Liver (tissue), 3 donors: ENCODE measurements around the gene USP11.

Source experiments
- CTCF ChIP-seq: fragments of 150-350 bp; IDR thresholded peaks from 2 replicates; pipeline ENCODE4 v1.5.1; 2017; ENCODE audit warnings: improper control_type of control experiment, low read depth, low read length; ENCODE audit not compliant: missing input control
- JUND ChIP-seq, 2 donors: IDR thresholded peaks; 2 replicates each; pipeline ENCODE4 v1.6.1; 2016; ENCODE audit warnings: antibody characterized with exemption in 2 of 2
- REST ChIP-seq: IDR thresholded peaks from 2 replicates; pipeline ENCODE4 v1.6.1; 2016; ENCODE audit warnings: antibody characterized with exemption, mild to moderate bottlenecking
- SP1 ChIP-seq: IDR thresholded peaks from 2 replicates; pipeline ENCODE4 v1.6.1; 2018; ENCODE audit warnings: antibody characterized with exemption, mild to moderate bottlenecking
- TAF1 ChIP-seq: conservative IDR thresholded peaks from 2 replicates; pipeline ENCODE4 v1.6.1; 2016; ENCODE audit warnings: antibody characterized with exemption, mild to moderate bottlenecking
- donor health status: healthy.
- donor health status: healthy.

DNA sequence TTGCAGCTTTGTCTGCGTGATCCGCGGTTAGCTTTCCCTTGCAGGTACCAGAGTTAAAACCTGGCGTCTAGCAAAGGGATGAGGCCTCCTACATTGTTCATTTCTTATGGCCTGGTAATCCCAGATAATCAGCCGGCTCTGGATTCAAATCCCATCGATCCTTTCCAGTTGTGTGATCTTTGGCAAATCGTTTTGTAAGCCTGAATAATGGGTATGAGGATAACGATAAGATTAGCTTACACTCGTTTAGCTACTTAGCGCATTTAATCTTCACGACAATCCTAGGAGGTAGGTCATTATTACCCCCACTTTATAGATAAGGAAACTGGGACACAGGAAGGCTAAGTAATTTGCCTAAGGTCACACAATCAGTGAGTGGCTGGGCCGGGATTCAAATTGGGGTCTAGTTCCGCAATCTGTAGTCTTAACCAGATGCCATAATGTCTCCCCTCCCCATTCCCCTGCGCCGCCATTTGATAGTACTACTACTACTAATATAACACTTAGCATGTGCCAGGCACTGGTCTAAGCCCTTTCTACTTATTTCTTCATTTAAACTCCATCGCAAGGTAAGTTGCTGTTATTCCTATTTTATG, 40.9 kb upstream of the USP11 start:
- no peak for TF ChIP-seq CTCF
- no peak for TF ChIP-seq SP1
- no peak for TF ChIP-seq REST
- TF ChIP-seq TAF1 = no peak
- TF ChIP-seq JUND (IDR thresholded peaks at IDR 0.05) = no peak
